HG03469 (cell line): ENCODE results near the gene MID1.

ENCODE experiments used
- ATAC-seq: cut with Tn5 transposase; IDR thresholded peaks from one replicate; pipeline ENCODE4 v1.9.1; 2021; ENCODE audit warnings: mild to moderate bottlenecking, moderate library complexity, moderate number of reproducible peaks; ENCODE audit not compliant: unreplicated experiment

MID1 gene

DNA sequence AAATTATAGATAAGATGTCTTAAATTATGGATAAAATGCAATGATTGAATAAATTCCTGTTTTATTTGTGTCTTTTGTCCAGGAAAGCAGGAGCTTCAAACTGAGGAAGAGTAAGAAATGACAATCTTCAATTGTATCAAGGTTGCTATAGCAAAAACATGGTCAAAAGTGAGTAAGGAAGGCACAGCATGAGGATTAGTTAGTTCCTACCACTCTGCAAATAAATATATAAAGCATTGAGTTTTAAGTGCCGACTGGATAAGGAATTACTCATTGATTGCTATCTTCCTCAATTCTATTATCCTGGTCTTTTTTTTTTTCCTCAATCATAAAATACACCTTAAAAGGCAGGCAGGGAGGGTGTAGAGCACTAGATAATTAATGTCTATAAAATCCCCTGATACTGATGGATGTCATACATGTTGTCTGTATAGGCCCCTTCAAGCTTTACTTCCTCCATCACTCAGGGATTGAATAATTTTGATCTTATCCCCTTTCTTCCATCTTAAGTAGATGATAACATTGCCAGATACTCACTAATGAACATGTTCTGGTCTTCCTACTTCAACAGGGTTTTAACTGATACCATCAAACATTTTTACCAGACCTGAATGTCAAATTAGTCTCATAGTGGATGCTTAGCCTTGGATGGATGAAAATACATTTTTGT is 86.6 kb downstream of the MID1 start:
- no peak for ATAC-seq

DNA sequence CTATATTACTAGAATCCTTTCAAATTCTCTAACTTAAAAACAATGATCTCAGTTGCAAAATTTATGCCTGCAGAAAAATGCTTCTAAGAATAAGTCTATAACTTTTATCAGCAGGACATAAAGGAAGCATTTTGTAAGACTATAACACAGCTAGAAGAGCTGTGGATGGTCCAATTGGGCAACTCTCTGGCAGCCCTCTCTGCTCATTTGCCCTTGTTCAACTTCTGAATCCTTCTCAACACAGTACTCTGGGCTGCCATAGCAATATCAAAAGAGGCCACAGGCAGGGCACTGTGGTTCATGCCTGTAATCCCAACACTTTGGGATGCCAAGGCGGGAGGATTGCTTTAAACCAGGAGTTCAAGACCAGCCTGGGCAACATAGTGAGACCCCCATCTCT is 88.5 kb downstream of the MID1 start:
- no peak for ATAC-seq

DNA sequence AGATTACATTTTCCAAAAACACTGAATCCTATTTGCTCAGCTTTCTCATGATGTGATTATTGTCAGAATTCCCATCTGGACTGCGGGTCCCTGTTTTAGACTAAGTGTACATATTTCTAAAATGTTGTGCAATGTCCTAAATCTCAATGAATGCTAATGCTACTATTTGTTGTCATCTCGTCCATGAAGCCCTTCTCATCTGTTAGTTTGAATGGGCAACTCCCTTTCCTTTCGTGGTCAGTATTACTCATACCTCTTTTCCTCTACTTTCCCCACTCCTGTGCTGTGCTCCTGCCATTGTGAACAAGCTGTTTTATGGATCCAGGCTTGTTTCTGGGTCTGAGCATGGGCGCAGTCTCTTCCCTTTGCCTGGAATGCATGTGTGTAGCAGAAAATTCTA is 91.0 kb downstream of the MID1 start:
- no peak for ATAC-seq

DNA sequence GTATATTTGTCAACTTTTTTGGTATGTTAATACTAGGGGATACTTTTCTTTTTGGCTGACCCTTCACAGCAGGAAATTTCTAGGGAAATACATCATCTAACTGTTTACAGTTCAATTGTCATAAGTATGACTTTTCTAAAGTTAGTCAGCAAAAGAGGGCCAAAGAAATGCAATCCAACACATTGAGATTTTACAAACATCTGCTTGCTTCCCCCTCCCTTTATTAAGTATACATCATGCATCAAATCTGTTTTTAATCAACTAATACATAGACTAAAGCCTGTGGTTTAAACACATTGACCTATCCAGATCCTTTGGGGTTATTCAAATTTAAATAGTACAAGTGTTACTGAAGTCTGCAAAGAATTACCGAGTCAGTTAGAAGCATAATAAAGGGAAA is 93.9 kb downstream of the MID1 start:
- no peak for ATAC-seq

DNA sequence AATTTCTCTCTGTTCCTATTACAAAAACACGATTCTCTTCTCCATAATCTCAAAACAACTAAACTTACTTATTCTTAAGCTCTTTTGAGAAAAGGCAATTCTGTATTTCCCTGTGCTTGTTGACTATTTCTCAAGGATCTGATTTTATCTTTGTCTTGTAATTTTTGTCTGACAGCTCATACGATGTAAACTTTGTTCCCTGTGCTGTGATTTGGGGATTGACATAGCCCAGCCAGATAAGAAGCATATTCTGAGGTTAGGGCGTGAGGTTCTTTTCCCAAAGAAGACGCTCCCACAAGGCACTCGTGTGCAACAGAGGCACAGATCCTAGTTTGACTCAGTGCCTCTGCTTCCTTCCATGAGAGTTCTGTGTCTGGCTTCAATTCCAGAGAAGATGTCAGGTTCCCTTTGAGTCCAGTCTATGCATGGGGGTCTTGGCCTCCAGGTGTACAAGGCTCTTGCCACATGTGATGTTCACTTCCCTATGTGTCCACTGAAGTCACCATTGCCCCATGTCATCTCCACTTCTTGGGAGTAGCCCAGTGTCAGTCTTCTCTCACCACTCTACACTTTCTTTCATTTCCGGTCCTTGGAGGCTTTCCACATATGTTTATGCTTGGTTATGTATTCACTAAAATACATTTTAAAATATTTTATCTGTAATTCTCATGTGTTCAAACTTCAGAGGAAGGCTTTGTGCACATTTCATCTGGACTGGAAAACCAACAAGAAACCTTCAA is 94.8 kb downstream of the MID1 start:
- ATAC-seq = no peak

DNA sequence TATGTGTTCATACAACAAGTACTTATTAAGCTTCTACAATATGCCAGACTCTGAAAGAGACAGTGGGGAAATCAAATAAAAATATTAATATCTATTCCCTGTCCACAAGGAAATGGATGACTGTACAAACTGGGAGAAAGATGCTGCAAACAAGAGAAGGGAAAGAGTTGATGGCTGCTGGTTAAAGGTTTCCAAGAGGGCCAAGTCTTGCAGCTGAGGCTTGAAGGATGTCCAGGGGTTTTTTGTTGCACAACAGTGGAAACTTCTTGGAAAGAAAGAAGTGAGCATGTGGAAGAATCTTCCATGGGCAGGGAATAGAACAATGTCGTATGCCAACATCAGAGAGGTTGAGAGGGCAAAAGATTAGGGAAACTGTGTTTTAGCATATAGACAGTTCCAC is 95.8 kb downstream of the MID1 start:
- no peak for ATAC-seq

DNA sequence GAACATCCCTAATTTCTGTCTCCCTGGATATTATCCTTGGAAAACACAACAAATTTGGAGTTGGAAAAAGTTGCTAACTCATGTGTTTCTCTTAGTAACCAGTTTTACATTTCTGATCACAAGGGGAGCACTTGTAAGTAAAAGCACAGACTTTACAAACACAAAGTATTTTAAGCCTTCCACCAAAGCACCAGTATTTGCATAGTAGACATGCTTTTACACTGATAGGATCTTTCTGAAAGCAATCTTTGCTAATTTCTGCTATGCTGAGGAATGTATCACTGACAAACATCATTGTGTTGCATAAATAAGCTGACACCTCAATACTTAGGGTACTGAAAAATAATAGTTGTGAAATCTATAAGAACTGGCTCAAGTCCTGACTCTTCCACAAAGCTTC is 100.6 kb downstream of the MID1 start:
- ATAC-seq = no peak

DNA sequence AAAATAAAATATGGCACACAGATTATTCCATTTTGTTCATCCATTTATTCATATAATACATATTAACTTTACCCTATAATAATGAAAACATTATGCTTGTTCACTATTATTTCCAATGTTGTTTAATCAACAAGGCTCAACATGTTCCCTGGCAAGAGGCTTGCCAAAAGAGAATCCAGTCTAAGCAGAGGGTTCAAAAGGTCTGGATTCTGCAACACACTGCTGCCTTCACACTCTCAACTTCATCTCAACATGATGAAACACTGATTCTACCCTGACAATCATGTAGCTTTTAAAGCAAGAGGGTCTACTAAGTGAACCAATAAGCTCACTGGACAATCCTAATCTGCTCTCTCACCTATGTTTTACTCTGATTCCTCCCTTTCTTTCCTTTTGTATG is 101.1 kb downstream of the MID1 start:
- ATAC-seq = no peak

DNA sequence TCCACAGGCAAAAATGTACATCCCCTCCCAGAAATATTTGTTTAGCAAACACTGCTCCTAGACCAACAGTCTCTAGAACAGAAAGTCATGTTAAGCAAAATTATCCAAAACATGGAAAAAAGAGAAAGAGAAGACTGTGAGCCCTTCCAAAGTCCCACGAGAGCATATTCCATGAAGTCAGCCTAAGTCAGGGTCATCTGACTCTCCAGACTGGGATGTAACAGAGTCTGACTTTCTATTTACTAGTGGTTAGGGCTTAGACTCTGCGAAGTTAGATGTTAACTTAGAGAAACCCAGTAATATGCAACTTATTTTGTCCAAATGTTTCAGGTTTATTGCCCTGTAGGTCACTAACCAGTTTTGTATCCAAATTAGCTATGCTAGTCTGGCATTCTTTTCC is 102.3 kb downstream of the MID1 start:
- no peak for ATAC-seq

DNA sequence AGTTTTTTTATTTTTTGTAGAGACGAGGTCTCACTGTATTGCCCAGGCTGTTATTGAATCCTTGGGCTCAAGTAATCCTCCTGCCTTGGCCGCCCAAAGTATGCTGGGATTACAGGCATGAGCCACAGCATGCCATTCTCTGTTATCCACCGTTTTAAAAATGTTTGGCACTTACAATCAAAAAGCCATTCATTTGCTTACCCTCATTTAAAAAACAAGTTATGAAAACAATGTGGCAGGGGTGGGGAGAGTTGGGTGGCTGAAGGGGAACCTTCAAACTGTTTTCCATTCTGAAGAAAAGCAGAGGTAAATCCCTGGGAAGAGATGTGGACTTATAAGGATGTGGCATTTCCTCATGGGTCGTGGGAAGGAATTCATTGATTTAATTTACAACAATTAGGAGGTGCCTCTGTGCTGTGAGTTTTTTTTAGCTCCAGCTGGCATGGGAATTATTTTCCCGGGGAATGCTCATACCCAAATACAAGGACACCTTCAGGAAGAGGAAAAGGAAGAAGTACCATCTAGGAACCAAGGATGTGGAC is 103.5 kb downstream of the MID1 start:
- no peak for ATAC-seq

DNA sequence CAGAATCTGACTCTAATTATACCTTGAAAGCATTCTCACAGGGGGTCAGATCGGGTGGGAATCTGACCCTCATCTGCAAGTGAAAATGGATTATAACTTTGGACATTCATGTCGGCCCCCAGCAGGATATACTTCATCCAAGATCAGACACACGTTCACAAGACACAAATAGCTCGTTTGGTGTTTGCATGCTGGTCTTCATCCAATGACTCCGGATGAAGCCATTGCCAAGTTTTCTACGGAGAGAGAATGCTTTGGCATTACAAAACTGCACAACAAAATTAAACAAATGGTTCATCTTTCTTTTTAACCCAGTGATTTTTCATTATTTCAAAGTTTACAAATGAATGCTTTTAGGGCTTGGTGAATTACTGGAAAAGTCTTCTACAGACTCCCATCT is 105.5 kb downstream of the MID1 start:
- ATAC-seq = no peak

DNA sequence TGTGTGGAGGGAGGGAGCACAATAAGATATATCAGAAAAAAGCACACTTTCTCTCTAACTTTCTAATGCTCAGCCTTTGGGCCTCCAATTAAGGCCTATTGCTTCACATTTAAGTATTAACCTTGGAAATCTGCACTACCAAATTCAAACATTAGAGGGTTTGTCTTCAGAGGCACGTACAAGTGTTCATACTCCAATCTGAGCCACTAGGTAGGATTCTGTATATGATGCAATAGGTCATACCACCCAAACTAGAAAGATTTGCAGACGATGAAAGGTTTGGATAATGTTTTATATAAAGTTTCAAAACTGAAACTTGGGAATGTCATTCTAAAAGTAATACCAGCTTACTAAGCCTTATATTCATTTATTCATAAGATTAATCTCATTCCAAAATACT is 106.4 kb downstream of the MID1 start:
- no peak for ATAC-seq

DNA sequence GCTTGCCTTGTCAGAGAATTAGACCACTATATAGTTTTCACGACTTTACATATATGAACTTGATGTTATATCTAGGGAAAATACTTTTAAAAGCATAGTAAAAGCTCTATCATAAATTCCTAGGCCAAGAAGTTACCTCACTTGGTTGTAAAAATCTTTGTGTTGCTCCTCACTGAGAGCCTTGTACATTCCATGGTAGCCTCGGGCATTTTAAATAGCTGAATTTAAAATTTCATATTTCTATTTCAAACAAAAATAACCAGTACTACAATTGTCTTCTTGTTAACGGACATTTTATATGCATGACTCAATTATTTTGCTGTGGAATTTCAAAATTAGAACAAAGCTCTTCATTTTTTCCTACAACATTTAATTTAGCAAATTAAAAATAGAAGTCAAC is 107.6 kb downstream of the MID1 start:
- ATAC-seq = no peak

DNA sequence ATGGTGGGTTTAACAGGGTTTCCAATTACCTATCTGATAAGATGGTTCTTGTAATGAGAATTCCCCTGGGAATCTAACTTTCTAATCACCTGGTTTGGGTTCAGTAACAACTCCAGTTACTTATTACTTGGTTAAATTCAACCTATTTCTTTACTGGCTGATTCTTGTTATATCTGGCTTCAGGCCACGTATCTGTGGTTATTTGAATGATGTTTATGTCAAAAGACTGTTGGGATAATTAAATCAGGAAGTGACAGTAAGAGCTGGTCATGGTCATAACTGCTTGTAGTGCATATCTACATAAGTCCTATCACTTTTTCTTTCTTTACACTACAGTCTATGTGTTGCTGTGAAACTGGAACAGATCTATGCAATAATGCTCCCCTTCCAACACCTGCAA is 108.1 kb downstream of the MID1 start:
- no peak for ATAC-seq

DNA sequence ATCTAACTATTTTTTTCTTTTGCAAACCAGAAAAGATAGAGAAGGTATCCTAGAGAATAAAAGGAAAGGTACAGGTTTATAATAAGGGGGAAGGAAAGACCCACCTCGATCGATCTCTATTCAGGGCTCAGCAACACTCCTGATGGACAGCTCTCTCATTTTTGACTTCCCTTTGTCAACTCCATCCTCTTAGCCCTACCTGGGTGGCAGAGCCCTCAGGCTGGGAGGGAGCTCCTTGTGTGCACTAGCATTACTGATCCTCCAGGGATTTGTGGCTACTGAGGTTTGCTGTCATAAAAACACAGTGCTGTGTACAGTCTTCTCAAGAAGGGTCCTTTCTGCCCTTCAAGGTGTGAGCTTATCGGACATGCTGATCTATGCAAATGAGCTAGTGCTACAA is 111.0 kb downstream of the MID1 start:
- no peak for ATAC-seq

DNA sequence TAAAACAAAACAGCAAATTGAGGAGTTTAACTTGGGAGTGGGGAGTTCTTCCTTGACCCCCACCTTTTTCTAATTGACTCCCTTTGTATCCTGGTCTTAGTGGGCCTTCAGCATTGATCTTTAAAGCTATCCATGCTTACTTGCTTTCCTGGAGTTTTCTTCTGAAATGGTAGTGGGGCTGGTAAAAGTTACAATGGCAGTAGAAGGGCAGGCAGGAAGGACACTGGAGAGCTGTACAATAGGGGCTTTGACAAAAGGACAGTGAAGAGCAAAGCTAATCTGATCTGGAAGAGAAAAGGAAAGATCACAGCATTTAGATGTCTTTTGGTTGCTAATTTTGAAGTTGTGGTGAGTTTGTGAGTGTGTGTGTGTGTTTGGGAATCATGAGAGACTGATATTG is 111.5 kb downstream of the MID1 start:
- no peak for ATAC-seq

DNA sequence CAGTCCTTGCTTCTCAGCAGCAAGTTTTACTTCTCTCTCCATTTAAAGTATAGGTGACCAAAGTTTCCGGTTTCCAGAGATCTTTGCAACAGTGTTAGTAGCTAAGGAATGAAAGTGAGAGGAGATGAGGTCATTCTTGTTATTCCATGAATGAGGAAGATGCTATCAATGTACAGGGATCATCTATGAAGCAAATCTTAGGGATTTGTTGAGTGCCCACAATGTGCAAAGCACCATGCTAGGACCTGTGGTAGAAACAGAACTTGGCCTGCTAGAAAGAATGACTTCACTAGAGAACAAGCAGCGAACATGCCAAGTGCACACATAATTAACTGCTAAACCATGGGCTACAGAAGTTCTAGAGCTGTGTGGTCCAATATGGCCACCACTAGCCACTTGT is 112.5 kb downstream of the MID1 start:
- ATAC-seq = no peak

DNA sequence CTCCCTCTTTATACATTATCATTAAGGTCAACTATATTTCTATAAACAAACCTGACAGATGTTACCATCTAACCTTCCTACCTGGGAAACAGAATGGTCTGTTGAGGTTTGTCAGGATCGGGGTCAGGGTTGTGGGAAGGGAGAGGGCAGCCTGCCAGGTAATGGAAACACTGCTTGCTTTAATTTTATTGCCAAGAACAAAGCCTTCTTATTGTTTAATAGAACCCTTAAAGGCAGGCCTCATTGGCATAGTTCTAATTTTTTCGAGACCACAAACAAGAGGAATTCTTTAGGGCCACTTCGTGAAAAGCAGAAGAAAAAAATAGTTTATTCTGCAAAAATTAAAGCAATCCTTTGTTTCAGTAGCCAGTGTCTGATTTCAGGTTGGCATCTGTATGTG is 113.2 kb downstream of the MID1 start:
- ATAC-seq = no peak

DNA sequence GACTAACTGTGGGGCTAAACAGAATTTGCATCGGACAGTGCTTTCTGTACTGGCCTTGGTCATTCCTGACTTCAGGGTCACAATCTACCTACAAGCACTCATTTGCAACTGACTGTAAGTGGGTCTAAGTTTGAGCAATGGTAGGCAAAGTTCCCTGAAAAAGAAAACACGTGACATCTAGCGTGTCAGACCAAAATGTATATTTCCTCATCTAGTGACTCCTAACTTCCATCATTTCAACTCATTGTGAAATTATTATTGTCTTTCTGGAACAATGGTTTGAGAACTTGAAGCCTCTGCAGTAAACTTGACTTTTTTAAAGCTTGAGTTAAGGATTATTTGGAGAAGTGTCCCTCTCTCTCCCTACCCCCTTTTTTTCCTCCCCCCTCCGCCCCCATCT is 113.6 kb downstream of the MID1 start:
- ATAC-seq = no peak

DNA sequence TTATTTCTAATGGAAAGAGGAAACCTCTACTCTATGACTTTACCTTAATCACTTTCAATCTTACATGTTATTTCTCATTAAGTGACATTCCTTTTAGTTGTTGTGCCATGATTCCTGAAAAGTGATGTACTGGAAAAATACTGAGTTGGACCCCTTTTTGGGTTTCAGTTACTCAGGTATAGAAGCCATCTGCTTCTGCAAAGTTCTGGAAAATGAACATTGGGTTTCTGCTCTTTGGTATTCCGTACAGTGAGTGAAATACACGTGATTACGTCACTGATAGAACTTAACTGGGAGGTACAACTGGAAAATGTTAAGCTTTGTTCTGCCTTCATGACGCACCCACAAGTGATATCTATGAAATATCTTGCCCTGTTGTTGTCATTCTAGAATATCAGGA is 114.7 kb downstream of the MID1 start:
- no peak for ATAC-seq

DNA sequence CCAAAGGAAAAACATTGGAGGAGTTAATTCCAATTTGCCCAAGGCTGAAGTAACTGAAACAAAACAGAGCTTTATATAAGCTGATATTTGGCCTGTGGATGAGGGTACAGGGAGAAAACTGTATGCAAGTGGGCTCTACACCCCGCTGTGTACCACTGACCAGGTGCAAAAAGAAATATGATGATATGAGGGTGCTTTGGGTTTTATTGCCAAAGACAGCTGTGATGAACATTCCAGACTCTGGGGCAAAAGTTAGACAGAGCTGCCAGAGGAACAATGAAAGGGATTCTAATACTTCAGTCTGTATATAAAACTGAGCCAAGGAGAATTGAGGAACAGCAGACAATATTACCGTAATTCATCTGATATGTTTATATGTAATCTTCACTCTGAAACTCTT is 117.4 kb downstream of the MID1 start:
- ATAC-seq = no peak

DNA sequence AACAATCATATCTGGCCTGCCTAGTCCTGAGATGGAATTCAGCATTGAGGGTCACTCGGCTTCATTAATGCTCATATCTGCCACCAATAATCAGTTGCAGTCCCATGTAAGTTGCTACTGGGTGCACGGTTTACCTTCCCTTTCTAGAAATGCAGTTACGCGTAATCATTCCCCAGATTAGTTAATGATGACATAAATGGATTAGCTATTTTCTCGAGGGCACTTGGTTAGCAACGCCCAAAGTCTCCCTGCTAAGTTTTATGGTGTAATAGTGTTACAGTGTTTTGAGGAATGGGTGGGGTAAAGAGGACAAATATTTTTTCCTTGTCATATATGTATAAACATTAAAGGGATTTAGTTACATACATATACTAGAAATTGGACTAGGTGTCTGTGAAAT is 118.8 kb downstream of the MID1 start:
- ATAC-seq = no peak
